HG03025 (cell line): ENCODE measurements around the gene APOL3.
"Not testable (repeated sequence)": the region's sequence is repeated elsewhere in the genome, so short reads cannot be mapped to it uniquely, and the experiment has no call there.

Experiments
- ATAC-seq: cut with Tn5 transposase; IDR thresholded peaks from one replicate; pipeline ENCODE4 v1.9.1; 2021; ENCODE audit warnings: mild to moderate bottlenecking, moderate library complexity; ENCODE audit not compliant: unreplicated experiment, low FRiP score

Gene APOL3

GRCh38 chr22:36193577-36193976 lies 33.0 kb upstream of the APOL3 start:
- ATAC-seq = no peak

DNA sequence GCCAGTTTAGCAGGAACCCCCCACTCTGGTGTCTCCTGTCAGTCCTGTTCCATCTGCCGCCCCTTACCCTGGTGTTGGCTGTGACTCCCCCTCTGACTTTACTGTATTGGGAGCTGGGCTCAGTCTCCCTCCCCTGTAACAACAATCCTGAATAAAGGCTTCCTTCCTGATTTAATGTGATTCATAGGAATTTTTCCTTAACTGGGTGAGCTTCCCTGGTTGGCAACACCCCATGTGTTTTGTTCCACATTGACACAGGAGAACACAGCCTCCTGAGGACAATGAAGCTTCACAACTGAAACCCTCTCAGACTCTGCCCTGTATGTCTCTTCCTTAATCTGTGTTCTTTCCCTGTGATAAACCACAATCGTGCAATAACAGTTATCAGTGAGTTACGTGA lies 32.6 kb upstream of the APOL3 start:
- no peak for ATAC-seq

DNA sequence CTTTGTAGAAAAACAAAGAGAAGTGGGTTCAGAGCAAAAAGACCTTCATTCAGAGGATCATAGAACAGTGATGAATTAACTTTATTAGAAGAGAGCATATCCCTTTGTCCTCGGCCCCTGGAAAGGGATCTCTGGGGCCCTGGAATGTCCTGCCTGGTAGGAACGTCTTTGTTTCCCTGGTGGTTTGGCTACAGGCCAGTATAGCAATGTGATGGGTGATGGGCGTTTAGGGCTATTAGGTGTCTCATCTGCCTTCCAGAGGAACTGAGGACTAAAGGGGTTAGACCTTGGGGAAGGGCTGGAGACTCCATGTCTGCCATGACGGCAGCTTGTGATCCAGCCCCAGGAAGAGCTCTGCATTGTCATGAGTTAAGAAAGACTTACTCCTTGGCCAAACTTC lies 32.0 kb upstream of the APOL3 start:
- no peak for ATAC-seq

DNA sequence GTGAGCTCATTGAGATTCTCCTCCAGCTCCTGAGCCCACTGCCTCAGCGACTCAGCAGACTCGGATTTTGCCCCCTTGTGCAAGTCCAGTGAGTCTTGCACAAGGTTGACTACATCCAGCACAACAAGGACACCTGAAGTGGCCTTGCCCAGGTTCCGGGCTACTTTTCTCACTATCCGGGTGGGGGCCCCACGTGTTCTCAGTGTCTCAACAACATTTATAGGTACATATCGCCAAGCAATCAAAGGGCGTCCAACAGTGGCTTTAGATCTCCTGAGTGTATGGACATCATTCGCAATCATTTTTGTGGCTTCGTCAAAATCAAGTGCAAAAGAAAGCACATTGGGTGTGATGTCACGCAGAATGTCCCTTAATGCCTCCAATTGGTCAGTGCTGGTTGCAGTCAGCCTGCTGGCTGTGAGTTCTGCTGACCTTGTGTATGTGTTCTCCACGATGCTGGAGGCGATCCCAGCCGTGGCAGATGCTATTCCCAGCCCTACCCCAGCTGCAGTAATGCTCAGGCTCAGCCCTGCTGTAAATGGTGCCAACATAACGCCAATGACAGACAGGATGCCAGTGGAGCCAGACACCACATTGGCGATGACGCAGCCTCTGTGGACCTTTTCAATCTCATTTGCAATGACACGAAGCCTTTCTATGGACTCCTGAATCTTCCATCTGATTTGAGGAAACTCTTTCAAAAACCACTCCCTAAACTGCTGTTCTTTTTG lies 30.7 kb upstream of the APOL3 start:
- ATAC-seq = no peak

DNA sequence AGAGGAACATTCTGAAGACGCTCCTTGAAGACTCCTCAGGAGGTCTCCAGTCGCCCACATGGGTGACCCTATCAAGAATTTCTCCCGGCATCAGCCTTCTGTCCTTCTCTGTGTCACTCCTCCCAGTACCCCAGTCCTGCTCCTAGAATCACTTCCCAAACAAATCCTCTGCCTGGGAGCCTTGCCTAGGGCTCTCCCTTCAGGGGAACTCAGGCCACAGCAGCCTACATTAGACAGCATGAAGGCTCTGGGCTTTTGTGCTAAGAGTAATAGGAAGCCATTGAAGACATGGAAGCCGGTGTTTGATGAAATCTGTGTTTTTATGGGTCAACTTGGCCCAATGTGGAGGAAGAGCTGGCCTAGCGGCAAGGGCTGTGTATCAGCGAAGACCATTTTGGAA lies 27.3 kb upstream of the APOL3 start:
- not testable (repeated sequence) for ATAC-seq

- ATAC-seq = no peak
Observed at GRCh38 chr22:36185828-36186624, 25.5 kb upstream of the APOL3 start.

DNA sequence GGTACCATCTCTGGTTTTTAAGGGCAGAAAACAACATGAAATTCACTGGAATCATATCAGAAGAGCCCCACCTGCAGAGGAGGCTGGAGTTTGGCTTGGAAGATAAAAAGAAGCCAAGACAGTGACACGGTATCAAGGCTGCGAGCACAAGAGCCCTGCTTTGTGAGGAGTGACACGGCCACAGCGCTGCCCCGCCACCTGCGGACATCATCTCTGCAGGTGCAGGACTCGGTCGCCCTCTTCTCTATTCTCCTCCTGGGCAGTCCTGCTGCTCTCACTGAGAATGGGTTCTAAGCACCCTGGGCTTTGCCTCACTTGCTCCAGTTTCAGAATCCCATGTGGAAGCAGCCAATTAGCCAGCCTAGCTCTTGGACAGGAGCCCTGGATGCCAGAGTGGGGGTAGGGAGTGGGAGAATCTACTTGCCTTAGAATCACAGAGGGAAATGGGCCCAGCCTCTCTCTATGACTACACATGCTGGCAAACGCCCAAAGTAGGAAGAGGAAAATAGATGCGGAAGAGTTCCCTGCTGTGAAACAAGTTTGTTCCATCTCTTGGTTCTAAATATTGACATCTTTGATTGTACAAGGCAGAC lies 24.0 kb upstream of the APOL3 start:
- no peak for ATAC-seq

DNA sequence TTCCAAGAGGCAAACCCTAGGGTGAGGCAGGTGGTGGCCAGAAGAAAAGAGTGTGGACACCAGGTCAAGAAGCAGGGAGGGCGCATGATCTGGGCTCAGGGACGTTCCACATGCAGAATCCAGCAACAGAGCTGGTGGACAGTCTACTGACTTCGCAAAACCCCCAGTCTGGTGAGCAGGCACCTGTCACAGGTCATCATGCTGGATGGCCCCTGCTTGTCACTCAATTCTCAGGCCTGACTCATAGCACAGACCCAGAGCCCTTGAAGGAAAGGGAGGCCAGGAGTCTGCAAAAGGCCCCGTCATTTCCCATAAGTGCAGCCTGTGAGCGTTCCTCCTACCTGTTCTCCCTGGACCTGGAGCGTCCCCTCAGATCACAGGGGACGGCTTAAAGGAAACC lies 22.9 kb upstream of the APOL3 start:
- ATAC-seq = no peak

- ATAC-seq = no peak
Observed at GRCh38 chr22:36182857-36183256, 22.3 kb upstream of the APOL3 start.

- no peak for ATAC-seq
Observed at GRCh38 chr22:36182056-36182455, 21.5 kb upstream of the APOL3 start.

- ATAC-seq = no peak
Observed at GRCh38 chr22:36180928-36181327, 20.4 kb upstream of the APOL3 start.

- no peak for ATAC-seq
Observed at GRCh38 chr22:36180038-36180880, 19.7 kb upstream of the APOL3 start.

DNA sequence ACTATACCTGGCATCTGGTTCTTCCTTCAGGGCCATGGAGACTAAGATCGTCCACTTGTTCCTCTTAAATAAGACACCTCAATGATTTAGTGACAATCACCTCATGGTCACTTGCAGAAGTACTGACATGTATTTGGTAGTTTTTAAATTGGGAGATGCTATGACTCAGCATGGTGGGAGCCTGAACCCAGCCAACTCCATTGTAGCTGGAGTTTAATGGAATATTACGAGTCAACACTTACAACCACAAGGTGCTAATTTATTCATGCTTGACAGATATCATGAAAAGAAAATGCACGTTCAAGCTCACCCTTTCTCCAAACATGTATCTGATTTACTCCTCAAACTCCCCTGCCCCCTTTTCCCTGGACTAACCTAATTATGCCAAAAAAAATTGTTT lies 16.6 kb upstream of the APOL3 start:
- no peak for ATAC-seq

DNA sequence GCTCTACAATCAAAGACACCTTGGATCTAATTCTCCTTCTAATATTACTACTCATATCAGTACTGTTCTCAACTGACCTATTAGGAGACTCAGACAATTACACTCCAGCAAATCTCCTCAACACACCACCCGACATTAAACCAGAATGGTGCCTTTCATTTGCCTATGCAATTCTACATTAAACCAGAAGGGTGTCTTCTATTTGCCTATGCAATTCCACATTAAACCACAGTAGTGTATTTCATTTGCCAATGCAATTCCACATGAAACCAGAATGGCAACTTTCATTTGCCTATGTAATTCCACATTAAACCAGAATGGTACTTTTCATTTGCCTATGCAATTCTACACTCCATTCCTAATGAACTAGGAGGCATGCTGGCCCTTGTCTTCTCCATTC lies 15.3 kb upstream of the APOL3 start:
- ATAC-seq = no peak

DNA sequence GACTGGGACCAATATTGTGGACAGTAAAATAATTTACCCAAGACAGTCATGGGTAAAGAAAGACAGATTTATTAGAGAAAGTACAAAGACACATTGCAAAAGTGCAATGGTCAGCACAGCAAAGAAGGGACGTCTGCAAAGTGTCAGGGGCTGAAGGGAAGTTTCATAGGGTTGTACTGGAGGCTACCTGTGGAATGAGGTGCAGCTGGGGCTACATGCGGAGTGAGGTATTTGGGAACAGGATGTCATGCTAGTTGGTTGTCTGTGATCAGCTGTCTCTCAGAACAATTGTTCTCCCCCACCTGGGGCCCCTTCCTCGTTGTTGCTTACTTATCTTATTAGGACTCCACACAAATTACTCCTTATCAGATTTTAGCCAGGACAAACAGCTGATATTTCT lies 11.4 kb upstream of the APOL3 start:
- ATAC-seq = no peak

DNA sequence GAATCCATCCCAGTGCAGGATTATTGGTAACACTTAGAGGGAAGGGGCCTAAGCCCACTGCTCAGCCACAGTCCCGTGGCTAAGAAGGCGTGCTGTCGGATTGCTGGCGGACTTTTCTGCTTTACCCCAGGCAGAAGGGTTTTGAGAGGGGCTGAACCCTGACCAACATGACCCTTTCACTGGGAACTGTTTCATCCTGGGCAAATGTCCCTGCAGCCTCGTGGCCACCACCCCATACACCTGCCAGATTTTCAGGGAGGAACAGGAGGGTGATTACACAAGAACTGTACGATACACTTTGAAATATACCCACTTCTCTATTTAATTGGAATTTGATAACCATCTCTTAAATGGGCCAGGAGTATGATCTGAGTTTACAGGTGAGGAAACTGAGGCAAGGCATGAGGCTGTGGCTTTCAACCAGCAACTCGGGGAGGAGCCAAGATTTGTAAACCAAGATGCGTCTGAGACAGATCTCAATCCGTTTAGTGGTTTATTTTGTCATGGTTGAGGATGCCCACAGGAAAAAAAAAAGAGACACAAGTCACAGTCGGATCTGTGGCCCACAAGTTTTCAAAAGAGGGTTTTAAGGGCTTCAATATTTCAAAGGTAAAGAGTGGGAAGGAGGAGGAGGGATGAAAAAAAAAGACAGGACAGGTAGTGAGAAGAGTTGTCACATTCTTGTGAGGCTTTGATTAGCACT lies 6.1 kb upstream of the APOL3 start:
- no peak for ATAC-seq

DNA sequence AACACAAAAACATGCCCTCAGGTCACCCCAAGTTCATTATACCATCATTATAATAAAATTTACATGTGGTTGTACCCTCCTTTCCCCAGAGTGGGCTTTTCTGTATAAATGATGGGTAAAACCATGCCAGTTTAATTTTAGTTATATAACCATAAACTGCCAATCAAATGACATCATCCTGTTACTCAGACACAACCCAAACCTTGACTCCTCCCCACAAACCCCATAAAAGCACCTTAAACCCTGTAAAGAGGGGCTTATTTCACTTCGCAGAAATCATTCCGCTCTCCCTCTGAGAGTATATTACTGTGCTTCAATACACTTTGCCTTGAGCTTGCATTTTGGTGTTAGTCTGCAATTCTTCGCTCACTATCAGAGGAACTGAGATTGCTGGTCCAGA lies 5.5 kb upstream of the APOL3 start:
- ATAC-seq = no peak

DNA sequence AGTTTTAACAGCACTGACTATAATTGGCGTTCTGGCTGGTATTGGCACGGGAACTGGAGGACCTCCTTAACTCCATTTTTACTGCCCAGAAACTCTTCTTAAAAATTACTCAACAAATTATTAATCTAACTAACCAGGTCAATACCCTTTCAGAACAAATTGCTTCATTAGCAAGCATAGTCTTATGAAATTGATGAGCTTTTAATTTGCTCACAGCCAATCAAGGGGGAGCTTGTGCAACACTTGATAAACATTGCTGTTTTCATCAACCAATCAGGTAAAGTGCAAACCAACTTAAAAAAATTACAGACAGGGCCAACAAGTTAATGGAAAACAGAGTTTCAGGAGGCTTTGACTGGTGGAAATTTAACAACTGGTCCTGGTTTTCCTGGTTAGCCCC lies 4.6 kb upstream of the APOL3 start:
- no peak for ATAC-seq

- no peak for ATAC-seq
Observed at GRCh38 chr22:36164621-36165020, 4.1 kb upstream of the APOL3 start.

DNA sequence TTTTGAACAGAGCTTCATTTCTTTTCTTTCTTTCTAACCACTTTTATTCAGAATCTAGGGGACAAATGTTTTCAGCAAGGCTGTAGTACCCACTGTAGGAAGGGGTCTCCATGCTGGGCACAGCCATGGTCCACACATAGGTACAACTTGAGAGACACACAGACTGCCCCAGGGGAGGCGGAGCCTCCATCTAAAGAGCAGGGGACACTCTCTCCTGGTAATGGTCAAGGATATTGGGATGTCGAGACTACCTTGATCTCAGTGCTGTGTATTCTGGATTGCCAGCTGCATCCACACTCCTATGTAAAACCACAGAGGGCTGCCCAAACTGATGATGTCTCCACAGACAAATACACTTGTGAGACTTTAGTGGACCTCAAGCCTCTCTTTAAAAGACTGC lies 2.9 kb upstream of the APOL3 start:
- no peak for ATAC-seq
